Measurements from ENCODE around the gene C19orf85.

C19orf85 gene

DNA sequence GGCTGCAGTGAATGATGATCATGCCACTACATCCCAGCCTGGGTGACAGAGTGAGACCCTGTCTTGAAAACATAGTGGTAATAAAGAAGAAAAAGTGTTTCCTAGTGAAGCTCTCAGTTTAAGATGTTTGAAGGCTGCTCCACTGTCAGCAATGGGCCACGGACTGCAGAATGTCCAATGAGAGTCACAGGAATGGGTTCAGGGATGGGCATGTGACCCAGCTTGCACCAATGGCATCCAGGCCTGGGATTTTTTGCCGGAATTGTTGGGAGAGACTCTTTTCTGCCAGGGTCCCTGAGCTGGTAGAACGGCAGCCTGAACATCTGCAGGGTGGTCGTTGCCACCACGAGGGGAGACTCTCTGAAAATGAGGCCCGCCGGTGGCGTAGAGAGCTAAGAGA lies 27.7 kb downstream of the C19orf85 start:
- Histone ChIP-seq H3K9ac (no peak overlapping the region), H3K4me1 (no peaks in the 10 kb centered on the region), H3K9me3 (ENCODE audit: control insufficient read depth, low read length) (no peaks in the 10 kb centered on the region), H2AFZ (no peak overlapping the region), H3K27ac (no peak overlapping the region), H3K27me3 (ENCODE audit: control insufficient read depth, insufficient read depth, low read length) (peaks cover 8% of the 10 kb centered on the region), H3K36me3 (ENCODE audit: control insufficient read depth, insufficient read depth, low read length) (no peaks in the 10 kb centered on the region), H3K4me2 (ENCODE audit: low read length) (no peak overlapping the region), H3K79me2 (no peaks in the 10 kb centered on the region), H3K4me3 (ENCODE audit: low read depth, low read length) (no peak overlapping the region)
- TF ChIP-seq, protein P1, sequence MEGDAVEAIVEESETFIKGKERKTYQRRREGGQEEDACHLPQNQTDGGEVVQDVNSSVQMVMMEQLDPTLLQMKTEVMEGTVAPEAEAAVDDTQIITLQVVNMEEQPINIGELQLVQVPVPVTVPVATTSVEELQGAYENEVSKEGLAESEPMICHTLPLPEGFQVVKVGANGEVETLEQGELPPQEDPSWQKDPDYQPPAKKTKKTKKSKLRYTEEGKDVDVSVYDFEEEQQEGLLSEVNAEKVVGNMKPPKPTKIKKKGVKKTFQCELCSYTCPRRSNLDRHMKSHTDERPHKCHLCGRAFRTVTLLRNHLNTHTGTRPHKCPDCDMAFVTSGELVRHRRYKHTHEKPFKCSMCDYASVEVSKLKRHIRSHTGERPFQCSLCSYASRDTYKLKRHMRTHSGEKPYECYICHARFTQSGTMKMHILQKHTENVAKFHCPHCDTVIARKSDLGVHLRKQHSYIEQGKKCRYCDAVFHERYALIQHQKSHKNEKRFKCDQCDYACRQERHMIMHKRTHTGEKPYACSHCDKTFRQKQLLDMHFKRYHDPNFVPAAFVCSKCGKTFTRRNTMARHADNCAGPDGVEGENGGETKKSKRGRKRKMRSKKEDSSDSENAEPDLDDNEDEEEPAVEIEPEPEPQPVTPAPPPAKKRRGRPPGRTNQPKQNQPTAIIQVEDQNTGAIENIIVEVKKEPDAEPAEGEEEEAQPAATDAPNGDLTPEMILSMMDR (IDR thresholded peaks at IDR 0.05), result no peak

- Histone ChIP-seq H3K79me2 (no peaks in the 10 kb centered on the region), H2AFZ (no peak overlapping the region), H3K4me3 (ENCODE audit: low read depth, low read length) (no peak overlapping the region), H3K27ac (no peak overlapping the region), H3K9ac (no peak overlapping the region), H3K9me3 (ENCODE audit: control insufficient read depth, low read length) (no peaks in the 10 kb centered on the region), H3K27me3 (ENCODE audit: control insufficient read depth, insufficient read depth, low read length) (peaks cover 12% of the 10 kb centered on the region), H3K4me1 (no peaks in the 10 kb centered on the region), H3K4me2 (ENCODE audit: low read length) (no peak overlapping the region), H3K36me3 (ENCODE audit: control insufficient read depth, insufficient read depth, low read length) (no peaks in the 10 kb centered on the region)
- TF ChIP-seq, protein P1 (IDR thresholded peaks at IDR 0.05), result no peak
Observed at GRCh38 chr19:55435020-55435419, 29.5 kb downstream of the C19orf85 start.

GRCh38 chr19:55434356-55434919 lies 30.1 kb downstream of the C19orf85 start:
- Histone ChIP-seq H3K4me3 (ENCODE audit: low read depth, low read length) (no peak overlapping the region), H3K79me2 (no peaks in the 10 kb centered on the region), H2AFZ (no peak overlapping the region), H3K4me1 (no peaks in the 10 kb centered on the region), H3K4me2 (ENCODE audit: low read length) (no peak overlapping the region), H3K9me3 (ENCODE audit: control insufficient read depth, low read length) (no peaks in the 10 kb centered on the region), H3K9ac (no peak overlapping the region), H3K36me3 (ENCODE audit: control insufficient read depth, insufficient read depth, low read length) (no peaks in the 10 kb centered on the region), H3K27me3 (ENCODE audit: control insufficient read depth, insufficient read depth, low read length) (peaks cover 12% of the 10 kb centered on the region), H3K27ac (no peak overlapping the region)
- TF ChIP-seq, protein P1 (IDR thresholded peaks at IDR 0.05), result no peak

DNA sequence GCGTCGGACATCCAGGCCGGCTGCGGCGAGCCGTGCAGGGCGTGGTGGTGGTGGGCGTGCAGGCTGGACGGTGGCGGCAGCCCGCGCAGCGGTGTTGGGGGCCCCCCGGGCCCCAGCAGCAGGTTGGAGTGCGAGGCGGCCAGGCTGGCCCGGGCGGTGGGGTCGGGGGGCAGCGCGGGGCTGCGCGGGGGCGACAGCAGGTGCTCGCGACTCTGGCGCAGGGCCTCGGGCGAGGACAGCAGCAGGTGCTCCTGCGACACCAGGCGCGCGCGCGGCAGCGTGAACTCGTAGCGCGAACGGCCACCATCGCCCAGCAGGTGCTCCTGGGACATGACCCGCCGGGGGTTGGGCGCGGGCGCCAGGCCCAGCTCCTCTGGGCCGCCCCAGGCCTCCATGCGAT lies 31.3 kb downstream of the C19orf85 start:
- H3K4me3 ChIP-seq (ENCODE audit: low read depth, low read length), result no peak overlapping the region
- H3K79me2 ChIP-seq, result no peaks in the 10 kb centered on the region
- H3K27me3 ChIP-seq (ENCODE audit: control insufficient read depth, insufficient read depth, low read length), result peaks cover 12% of the 10 kb centered on the region

More for the DNA sequence above, 31.3 kb downstream of the C19orf85 start:
- TF ChIP-seq, protein P1 (IDR thresholded peaks at IDR 0.05), result no peak
- Histone ChIP-seq H3K9ac (no peak overlapping the region), H3K36me3 (ENCODE audit: control insufficient read depth, insufficient read depth, low read length) (no peaks in the 10 kb centered on the region), H2AFZ (peak overlapping the region; percentile 50), H3K27ac (no peak overlapping the region), H3K4me1 (no peaks in the 10 kb centered on the region), H3K4me2 (ENCODE audit: low read length) (no peak overlapping the region), H3K9me3 (ENCODE audit: control insufficient read depth, low read length) (no peaks in the 10 kb centered on the region)
